Measurements from ENCODE around the gene TTC12. TPM values are rescaled to one million over a fixed set of nuclear protein-coding genes. Genes with fewer than 3 reads are reported as not detected.

Gene TTC12
- total RNA-seq, 1 donor from 2014 or later, result 21.6 TPM

GRCh38 chr11:113305440-113306336 is 8.7 kb upstream of the TTC12 start:
- Mint-ChIP-seq H3K27me3 (ENCODE audit: low read depth) (peaks cover 89% of the 10 kb centered on the region), H3K27ac (ENCODE audit: unreplicated experiment) (no peak overlapping the region), H3K4me1 (no peaks in the 10 kb centered on the region), H3K9me3 (no peaks in the 10 kb centered on the region), H3K36me3 (ENCODE audit: low read depth) (no peaks in the 10 kb centered on the region), H3K4me3 (no peak overlapping the region)
- peak; percentile 69 for DNase-seq (ENCODE audit: low read depth, low spot score)
- TF ChIP-seq CTCF (conservative IDR thresholded peaks at IDR 0.05), result peak; percentile 92

- no peak for TF ChIP-seq CTCF (conservative IDR thresholded peaks at IDR 0.05)
- no peaks in the 10 kb centered on the region for H3K9me3 Mint-ChIP-seq
- no peak overlapping the region for H3K27ac Mint-ChIP-seq (ENCODE audit: unreplicated experiment)
- H3K27me3 Mint-ChIP-seq (ENCODE audit: low read depth), result peaks cover 90% of the 10 kb centered on the region
- no peaks in the 10 kb centered on the region for H3K36me3 Mint-ChIP-seq (ENCODE audit: low read depth)
- no peaks in the 10 kb centered on the region for H3K4me1 Mint-ChIP-seq
- no peak for DNase-seq (ENCODE audit: low read depth, low spot score)
- H3K4me3 Mint-ChIP-seq, result no peak overlapping the region
Measured at GRCh38 chr11:113308601-113309000, 5.8 kb upstream of the TTC12 start.

GRCh38 chr11:113311536-113311935 is 2.8 kb upstream of the TTC12 start:
- H3K9me3 Mint-ChIP-seq, result no peaks in the 10 kb centered on the region
- H3K4me1 Mint-ChIP-seq, result peaks cover 16% of the 10 kb centered on the region
- no peaks in the 10 kb centered on the region for H3K36me3 Mint-ChIP-seq (ENCODE audit: low read depth)
- H3K27ac Mint-ChIP-seq (ENCODE audit: unreplicated experiment), result no peak overlapping the region
- H3K27me3 Mint-ChIP-seq (ENCODE audit: low read depth), result peaks cover 72% of the 10 kb centered on the region
- TF ChIP-seq CTCF (conservative IDR thresholded peaks at IDR 0.05), result no peak
- no peak for DNase-seq (ENCODE audit: low read depth, low spot score)
- no peak overlapping the region for H3K4me3 Mint-ChIP-seq

- Mint-ChIP-seq H3K36me3 (ENCODE audit: low read depth) (peaks cover 13% of the 10 kb centered on the region), H3K4me1 (peaks cover 16% of the 10 kb centered on the region), H3K27me3 (ENCODE audit: low read depth) (peaks cover 54% of the 10 kb centered on the region), H3K9me3 (peaks cover 3% of the 10 kb centered on the region), H3K27ac (ENCODE audit: unreplicated experiment) (no peak overlapping the region), H3K4me3 (peak overlapping the region; percentile 87)
- no peak for DNase-seq (ENCODE audit: low read depth, low spot score)
- no peak for TF ChIP-seq CTCF (conservative IDR thresholded peaks at IDR 0.05)
Measured at GRCh38 chr11:113313601-113314000, 782 bp upstream of the TTC12 start.

- peaks cover 3% of the 10 kb centered on the region for H3K9me3 Mint-ChIP-seq
- H3K27me3 Mint-ChIP-seq (ENCODE audit: low read depth), result peaks cover 50% of the 10 kb centered on the region
- H3K27ac Mint-ChIP-seq (ENCODE audit: unreplicated experiment), result no peak overlapping the region
- no peak for DNase-seq (ENCODE audit: low read depth, low spot score)
- peaks cover 16% of the 10 kb centered on the region for H3K4me1 Mint-ChIP-seq
- TF ChIP-seq CTCF (conservative IDR thresholded peaks at IDR 0.05), result no peak
- H3K36me3 Mint-ChIP-seq (ENCODE audit: low read depth), result peaks cover 18% of the 10 kb centered on the region
- H3K4me3 Mint-ChIP-seq, result peak overlapping the region; percentile 87
Measured at GRCh38 chr11:113314065-113314388, 356 bp upstream of the TTC12 start.

All from neural crest cell (in vitro differentiated cells).